Calu3 (cell line): Measurements from ENCODE around the gene ADARB1. TPM values are rescaled to one million over a fixed set of nuclear protein-coding genes. Genes with fewer than 3 reads are reported as not detected.

ENCODE experiments used
- BruUV-seq: library from RNA; stranded (reverse); fragments of 400-500 nt; replicated peaks from 2 replicates; lab custom pipeline; 2021; lab: Mats Ljungman, UMichigan
- CTCF ChIA-PET: fragments of 300-600 bp; sonication (Branson Sonifier 250); formaldehyde crosslinking; loops from one replicate; lab custom pipeline; 2022; ENCODE audit warnings: antibody characterized with exemption; lab: Charles Lee
- DNase-seq: peaks from one replicate; pipeline ENCODE4 v3.0.0; 2022
- H3K27ac Mint-ChIP-seq: one replicate; pipeline ENCODE4 v1.8.0; 2022; ENCODE audit warnings: mixed read lengths; ENCODE audit not compliant: unreplicated experiment
- H3K27me3 Mint-ChIP-seq: one replicate; pipeline ENCODE4 v1.8.0; 2022; ENCODE audit warnings: mixed read lengths; ENCODE audit not compliant: unreplicated experiment
- H3K36me3 Mint-ChIP-seq: one replicate; pipeline ENCODE4 v1.8.0; 2022; ENCODE audit warnings: mild to moderate bottlenecking, moderate library complexity, mixed read lengths; ENCODE audit not compliant: insufficient read depth, unreplicated experiment
- H3K4me1 Mint-ChIP-seq: one replicate; pipeline ENCODE4 v1.8.0; 2022; ENCODE audit warnings: mild to moderate bottlenecking, low read depth, mixed read lengths; ENCODE audit not compliant: unreplicated experiment
- H3K4me3 Mint-ChIP-seq: one replicate; pipeline ENCODE4 v1.8.0; 2022; ENCODE audit warnings: mild to moderate bottlenecking, low read depth, moderate library complexity, mixed read lengths; ENCODE audit not compliant: unreplicated experiment
- H3K9me3 Mint-ChIP-seq: one replicate; pipeline ENCODE4 v1.8.0; 2022; ENCODE audit warnings: low read depth, mixed read lengths; ENCODE audit not compliant: unreplicated experiment
- intact Hi-C: fragments of 100-400 bp; cut with micrococcal nuclease; formaldehyde crosslinking; loops from one replicate; pipeline ENCODE4 v1.10.0; 2022; ENCODE audit not compliant: unreplicated experiment
- total RNA-seq: library from RNA; stranded (reverse); gene quantifications from 2 replicates; pipeline ENCODE4 v1.2.3, GENCODE V29; 2022
- TF ChIP-seq, protein P1 (sequence below): fragments of 200-600 bp; IDR thresholded peaks from one replicate; pipeline ENCODE4 v1.8.0; 2022; ENCODE audit warnings: antibody characterized with exemption; ENCODE audit not compliant: unreplicated experiment

ADARB1 gene
- total RNA-seq, 1 experiment from 2014 or later, result 2.8 TPM

DNA sequence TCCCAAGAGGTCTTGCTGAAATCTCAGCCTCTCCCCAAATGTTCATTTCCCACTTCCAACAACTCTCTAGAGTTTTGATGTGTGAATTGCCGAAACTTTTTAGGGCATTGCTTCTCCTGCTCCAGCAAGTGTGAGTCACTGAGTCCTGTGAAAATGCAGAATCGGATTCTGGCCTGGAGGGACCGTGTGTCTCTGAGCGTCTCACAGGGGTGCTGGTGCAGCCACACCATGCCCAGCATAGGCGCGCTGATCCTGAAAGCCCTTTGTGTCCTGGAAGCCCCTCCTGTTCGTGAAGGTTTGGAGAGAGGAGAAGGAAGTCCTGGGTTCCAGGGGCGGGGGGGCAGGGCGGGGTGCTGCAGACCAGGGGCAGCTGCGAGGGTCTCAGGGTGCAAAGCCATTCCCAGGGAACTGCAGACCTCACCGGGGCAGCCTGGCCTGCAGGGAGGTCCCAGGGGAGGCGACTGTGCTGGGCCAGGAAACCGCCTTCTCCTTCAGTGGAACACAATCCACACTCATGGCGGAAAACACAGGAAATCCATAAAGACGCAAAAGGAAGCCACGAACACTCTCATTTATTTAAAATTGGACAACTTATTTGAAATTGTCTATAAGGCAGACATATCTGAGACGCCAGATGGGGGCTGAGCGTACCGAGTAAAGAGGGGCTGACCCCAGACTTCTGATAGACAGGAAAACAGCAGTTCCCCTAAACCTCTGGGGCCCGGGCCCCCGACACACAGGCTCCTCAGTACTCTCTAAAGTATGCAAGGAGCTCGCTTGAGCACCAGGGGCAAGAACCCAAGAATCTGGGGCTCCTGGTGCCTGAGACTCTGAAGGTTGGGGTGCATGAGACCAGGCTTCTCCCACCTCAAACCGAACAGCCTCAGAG, 43.5 kb upstream of the ADARB1 start:
- peaks cover 83% of the 10 kb centered on the region for H3K27me3 Mint-ChIP-seq
- peaks cover 4% of the 10 kb centered on the region for H3K9me3 Mint-ChIP-seq

DNA sequence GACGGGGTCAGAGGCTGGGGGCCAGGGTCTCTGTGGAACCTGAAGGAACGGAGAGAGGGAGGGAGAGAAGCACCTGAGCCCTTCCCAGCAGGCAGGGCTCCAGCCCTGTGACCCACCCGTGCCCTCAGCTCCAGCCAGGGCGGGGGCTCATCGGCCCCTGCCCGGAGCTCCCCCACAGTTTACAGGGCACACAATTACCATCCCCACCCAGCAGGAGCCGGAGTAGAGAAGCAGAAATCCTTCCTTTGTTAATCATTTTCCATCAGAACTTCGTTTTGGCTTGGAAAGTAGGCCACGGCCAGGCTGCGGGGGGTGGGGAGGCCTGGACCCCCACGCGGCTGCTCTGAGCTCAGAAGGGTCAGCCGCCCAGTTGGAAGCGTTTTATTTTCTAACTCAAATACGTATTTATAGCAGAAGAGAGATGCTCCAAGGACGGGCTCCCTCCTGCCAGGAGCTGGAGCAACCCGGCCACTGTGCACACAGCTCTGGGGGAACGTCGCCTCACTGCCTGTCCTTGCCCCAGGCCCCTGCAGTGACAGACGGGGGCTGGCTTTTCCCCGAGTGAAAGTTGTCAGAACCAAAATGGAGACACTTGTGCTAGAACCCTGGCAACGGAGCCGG, 42.7 kb upstream of the ADARB1 start:
- peaks cover 83% of the 10 kb centered on the region for H3K27me3 Mint-ChIP-seq
- H3K4me3 Mint-ChIP-seq, result peak overlapping the region; percentile 34
- H3K9me3 Mint-ChIP-seq, result peaks cover 4% of the 10 kb centered on the region
- BruUV-seq, result no TSS peak
- TF ChIP-seq, protein P1, sequence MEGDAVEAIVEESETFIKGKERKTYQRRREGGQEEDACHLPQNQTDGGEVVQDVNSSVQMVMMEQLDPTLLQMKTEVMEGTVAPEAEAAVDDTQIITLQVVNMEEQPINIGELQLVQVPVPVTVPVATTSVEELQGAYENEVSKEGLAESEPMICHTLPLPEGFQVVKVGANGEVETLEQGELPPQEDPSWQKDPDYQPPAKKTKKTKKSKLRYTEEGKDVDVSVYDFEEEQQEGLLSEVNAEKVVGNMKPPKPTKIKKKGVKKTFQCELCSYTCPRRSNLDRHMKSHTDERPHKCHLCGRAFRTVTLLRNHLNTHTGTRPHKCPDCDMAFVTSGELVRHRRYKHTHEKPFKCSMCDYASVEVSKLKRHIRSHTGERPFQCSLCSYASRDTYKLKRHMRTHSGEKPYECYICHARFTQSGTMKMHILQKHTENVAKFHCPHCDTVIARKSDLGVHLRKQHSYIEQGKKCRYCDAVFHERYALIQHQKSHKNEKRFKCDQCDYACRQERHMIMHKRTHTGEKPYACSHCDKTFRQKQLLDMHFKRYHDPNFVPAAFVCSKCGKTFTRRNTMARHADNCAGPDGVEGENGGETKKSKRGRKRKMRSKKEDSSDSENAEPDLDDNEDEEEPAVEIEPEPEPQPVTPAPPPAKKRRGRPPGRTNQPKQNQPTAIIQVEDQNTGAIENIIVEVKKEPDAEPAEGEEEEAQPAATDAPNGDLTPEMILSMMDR, result no peak
- peaks cover 7% of the 10 kb centered on the region for H3K4me1 Mint-ChIP-seq
- intact Hi-C loops, result no loop called here
- H3K27ac Mint-ChIP-seq, result no peak overlapping the region
- no peaks in the 10 kb centered on the region for H3K36me3 Mint-ChIP-seq
- DNase-seq, result no peak
- CTCF ChIA-PET, result no interaction called here

More for the DNA sequence above, 43.5 kb upstream of the ADARB1 start:
- CTCF ChIA-PET, result no interaction called here
- intact Hi-C loops, result no loop called here
- BruUV-seq, result no TSS peak
- H3K4me3 Mint-ChIP-seq, result no peak overlapping the region
- peaks cover 7% of the 10 kb centered on the region for H3K4me1 Mint-ChIP-seq
- TF ChIP-seq, protein P1, result no peak
- H3K27ac Mint-ChIP-seq, result no peak overlapping the region
- DNase-seq, result no peak
- H3K36me3 Mint-ChIP-seq, result no peaks in the 10 kb centered on the region

DNA sequence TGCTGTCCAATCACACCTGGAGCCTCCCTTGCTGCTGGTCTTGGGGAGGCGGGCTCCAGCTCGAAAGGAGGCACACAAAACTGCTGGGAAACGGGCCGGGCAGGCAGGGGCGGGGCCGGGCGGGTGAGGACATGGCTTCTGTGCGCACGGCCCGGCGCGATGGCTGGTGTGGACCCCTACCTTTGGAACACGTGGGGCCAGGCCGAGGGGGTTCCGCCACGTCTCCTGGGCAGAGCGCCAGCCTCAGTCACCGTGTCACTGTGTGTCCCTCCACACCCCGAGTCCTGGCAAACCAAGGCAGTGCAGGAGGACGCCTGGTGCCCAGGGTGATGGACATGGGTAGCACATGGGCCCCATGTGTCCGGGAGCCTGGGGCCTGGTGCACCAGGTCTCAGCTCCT, 42.0 kb upstream of the ADARB1 start:
- Mint-ChIP-seq H3K27me3 (peaks cover 83% of the 10 kb centered on the region), H3K27ac (no peak overlapping the region), H3K36me3 (no peaks in the 10 kb centered on the region), H3K4me1 (peaks cover 7% of the 10 kb centered on the region), H3K4me3 (peak overlapping the region; percentile 34), H3K9me3 (peaks cover 7% of the 10 kb centered on the region)
- DNase-seq, result no peak
- no TSS peak for BruUV-seq
- CTCF ChIA-PET, result no interaction called here
- intact Hi-C loops, result no loop called here
- TF ChIP-seq, protein P1, result no peak

DNA sequence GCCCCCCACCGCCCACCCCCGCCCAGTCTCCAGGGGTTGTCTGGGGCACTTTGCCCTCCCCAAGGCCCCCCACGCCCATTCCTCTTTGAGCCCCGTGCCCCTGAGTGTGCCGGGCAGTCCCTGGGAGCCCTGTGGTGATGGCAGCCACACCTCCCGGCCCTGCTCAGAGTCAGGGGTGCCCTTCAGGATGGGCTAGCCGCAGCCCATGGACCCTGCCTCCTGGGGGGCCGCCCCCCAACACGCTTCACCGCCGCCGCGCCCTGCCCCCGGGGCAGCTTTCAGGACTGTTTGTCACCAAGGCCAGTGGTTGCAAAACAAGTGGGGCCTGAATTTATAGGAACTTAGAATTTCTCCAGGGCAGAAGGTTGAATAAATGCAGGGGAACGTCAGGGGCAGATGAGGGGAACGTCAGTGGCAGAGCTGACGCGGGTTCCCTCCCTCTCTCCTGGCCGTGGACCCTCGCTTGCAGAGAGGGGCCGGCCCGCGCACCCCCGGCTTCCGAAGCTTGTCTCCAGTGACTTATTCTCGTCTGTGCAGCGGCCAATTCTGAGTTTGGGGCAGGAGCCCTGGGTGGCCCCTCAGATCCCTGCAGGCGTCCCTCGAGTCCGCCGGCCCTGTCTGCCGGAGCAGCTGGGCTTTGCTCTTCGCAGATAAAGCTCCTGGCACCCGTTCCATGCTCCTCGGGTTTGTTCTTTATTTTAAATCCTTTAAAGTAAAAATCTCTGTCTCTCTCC, 41.2 kb upstream of the ADARB1 start:
- BruUV-seq, result no TSS peak
- no peaks in the 10 kb centered on the region for H3K36me3 Mint-ChIP-seq
- H3K27me3 Mint-ChIP-seq, result peaks cover 89% of the 10 kb centered on the region
- CTCF ChIA-PET, result no interaction called here
- intact Hi-C loops, result no loop called here
- H3K27ac Mint-ChIP-seq, result no peak overlapping the region
- peaks cover 7% of the 10 kb centered on the region for H3K9me3 Mint-ChIP-seq
- no peak overlapping the region for H3K4me3 Mint-ChIP-seq
- TF ChIP-seq, protein P1, result no peak
- DNase-seq, result no peak
- peaks cover 7% of the 10 kb centered on the region for H3K4me1 Mint-ChIP-seq
